Measurements from ENCODE around the gene PTPRT. TPM values are rescaled to one million over a fixed set of nuclear protein-coding genes. Genes with fewer than 3 reads are reported as not detected.
A peak's percentile ranks its signal among the peaks of the same experiment; 100 is the strongest.

PTPRT gene
- total RNA-seq, 1 experiment from 2014 or later = not detected

DNA sequence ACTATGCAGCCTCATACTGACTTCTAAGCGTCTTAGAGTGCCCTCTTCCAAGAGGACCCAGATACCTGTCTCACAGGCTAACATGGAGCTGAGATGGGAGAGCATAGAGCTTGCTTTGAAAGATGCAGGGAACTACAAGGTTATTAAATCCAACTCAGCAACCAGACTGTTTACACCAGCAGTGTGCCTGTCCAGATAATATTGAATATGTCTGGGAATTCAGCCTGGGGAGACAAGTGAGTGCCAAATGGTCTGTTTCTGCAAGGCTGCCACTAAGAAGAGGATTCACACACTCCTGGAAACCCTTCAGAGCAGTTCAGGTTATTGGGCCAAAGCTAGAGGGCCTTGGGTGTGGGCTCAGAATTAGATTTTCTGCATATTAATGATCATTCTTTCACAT, 547.8 kb downstream of the PTPRT start:
- DNase-seq (ENCODE audit: low read depth) = no peak

DNA sequence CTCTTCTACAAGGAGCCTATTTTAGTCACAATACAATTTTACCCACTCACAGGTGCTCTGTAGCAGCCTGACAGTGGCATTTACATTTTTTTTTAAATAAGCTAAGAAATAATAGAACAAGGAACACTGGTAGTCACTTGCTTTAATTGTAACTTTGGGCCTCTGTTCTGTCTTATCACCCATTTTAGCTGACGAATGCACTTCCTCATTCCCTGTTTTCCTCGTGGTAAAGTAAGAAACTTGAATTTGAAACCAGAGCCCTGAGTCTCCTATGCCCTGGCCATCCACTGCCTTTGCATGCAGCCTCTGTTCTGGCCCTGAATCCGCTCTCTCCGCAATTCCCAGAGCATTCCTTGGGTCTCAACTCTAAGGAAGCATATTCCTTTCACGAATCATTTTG, 550.6 kb downstream of the PTPRT start:
- DNase-seq (ENCODE audit: low read depth) = no peak

DNA sequence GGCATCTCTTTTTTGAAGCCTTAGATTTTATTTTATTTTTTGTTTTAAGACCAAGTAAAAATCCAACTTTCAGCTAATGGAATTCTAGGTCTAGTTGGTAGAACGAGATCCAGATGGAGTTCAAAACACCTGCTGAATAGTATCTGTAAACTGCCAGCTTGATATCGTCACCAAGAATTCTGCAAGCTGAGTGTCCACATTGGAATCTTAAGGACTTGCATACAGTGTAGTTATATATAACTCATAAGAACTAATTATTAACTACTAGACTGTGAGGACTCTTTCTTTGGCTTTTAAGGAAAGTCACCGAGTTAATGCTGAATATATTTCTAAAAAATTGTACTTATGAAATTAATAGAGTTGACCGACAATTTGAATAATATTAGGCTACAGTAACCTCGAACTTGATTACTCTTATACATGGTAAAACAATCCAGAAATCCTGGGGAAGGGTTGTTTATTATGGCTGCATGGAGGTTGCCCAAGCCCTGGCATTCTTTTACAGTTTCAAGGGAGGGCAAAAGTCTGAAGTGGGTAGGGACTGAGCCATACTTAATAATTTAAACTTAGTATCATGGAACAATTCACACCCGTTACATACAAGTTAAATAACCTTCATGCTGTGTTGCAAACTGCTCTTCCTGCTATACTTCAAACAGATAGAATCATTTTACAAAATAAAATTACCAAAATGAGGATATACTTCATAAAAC, 553.9 kb downstream of the PTPRT start:
- DNase-seq (ENCODE audit: low read depth) = no peak

DNA sequence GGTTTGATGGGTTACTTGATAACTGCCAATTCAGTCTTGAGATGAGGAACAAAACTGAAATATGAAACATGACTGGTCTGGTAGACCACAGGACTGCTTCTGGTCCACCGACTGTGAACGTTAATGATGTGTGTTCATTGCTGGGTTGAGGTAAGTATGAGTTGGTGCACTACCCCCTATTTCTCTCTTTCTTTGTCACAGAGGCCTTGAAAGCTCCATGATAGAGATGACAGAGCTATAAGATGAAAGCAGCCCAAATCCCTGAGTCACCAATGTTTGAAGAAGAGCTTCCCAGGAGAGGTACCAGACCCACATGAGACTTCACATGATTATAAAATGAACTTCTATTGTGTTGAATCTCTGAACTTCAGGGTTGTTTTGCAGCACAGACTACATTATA, 555.5 kb downstream of the PTPRT start:
- no peak for DNase-seq (ENCODE audit: low read depth)

DNA sequence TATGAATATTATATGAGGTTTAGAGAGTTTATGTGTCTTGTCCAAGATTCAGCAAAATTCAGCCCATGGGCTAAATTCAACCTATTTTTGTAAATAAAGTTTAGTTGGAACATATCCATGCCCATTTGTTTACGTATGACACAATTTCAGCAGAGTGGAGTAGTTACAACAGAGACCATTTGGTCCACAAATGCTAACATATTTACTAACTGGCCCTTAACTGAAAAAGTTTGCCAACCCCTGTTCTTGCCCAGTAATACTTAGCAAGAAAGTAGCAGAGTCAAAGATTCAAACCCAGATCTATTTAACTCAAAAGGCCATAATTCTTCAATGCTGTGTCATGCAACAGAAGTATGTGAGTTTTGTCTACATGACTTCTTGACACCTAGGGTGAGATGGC, 561.0 kb downstream of the PTPRT start:
- DNase-seq (ENCODE audit: low read depth) = no peak

DNA sequence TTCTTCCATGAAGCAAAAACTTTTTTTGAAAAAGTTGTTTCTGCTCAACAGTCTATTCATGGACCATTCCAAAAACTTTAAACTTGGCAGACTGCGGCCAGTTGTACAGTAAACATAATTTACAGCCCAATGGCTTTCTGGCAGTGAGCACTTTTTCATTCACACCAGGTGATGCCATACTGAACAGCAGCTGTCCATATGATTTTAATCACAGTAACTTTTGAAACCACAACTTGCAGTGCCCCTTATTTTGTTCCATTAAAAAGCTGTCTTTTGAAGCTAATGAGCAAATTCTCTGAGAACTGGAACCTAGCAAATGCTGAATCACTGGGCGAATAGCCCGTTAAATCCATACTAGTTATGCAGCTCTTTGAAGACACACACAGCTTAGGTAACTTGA, 576.6 kb downstream of the PTPRT start:
- DNase-seq (ENCODE audit: low read depth) = no peak

DNA sequence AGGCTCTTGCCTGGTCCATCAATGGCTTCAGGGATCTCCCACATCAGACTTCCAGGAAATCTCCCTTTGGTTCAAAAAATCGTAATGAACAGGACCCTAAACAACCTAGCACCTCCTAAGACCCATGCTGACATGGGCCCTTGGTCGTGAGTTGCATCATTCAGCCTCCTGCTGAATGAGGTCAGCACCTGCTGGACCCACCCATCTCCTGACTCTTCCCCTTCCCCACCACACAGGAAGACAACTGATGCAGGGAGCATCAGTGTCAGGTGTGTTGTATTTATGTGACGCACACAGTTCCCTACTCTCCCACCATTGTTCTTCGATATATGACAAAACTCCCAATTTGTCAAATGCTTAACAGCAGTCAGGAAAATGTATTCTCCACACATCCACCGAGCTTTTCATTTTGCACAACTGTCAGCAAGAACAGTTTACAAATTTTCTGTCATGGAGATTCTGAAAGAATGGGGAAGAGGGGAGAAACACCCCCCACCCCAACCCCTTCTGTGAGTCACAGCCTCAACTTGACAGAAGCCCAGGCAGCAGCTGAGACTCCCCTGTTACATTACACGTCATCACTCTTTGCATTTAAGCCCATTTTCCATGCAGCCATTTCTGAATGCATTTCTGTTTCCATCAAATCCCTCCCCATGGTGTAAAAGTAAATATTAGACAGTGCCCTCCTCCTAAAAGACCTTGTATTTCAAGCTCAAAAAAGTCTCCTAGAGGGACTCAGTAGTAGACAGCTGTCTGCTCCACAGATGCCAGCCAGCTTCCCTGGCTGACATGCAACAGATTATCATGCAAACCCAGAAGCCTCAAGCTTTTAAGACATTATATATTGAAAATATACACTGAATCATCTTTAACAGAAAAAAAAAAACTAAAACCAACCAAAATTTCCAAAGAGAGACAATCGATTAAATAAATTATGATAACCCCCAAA, 577.5 kb downstream of the PTPRT start:
- DNase-seq (ENCODE audit: low read depth) = no peak

DNA sequence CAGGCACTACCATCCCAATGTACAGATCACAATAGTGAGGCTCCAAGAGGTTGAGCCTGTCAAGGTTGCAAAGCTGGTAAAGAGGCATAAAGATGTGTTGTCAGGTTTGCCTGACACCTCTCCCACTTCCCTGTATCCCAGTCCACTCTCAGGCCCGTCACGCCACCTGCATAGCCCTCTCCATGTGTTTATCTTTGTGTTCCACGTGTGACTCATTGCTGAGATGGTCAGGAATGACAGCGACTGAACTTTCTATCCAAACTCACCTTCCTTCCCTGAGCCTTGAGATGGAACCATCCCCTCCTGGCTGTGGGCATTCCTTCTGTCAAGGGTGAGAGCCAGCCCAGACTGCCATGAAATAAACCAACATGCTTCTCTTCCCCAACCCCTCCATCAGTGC, 578.3 kb downstream of the PTPRT start:
- DNase-seq (ENCODE audit: low read depth) = no peak

DNA sequence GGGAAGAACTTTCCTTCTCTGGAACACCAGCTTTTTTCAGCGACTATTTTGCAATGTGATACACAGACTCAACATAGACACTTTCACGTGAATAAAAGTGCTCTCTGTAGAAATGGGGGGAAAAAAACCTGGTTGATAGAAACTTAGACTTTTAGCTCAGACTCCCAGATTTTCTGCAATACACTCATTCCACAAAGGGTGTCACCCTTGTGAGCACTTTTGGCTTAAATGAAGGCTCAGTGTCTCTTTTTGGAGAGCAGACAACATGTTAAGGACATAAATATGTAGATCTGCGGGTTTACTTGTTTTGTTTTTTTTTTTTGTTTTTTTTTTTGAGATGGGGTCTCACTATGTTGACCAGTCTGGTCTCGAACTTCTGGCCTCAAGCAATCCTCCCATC, 579.6 kb downstream of the PTPRT start:
- no peak for DNase-seq (ENCODE audit: low read depth)

DNA sequence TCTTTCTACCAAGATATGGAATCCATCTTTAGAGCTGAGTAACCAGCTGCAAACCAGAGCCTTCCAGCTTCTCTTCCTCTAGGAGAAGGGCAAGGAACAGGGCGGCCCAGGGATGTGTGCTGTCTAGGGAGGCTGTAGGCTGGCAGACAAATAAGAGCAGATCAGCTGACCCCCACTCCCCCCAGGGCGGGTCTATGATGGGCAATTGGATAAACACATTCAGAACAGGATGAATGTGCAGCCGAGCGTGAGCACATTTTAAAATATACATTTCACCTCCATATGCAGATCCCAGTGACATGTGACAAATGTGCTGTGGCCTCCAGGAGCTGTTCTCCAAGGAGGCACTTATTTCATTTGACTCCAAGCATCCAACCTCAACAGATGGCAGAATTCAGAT, 580.1 kb downstream of the PTPRT start:
- DNase-seq (ENCODE audit: low read depth) = no peak

DNA sequence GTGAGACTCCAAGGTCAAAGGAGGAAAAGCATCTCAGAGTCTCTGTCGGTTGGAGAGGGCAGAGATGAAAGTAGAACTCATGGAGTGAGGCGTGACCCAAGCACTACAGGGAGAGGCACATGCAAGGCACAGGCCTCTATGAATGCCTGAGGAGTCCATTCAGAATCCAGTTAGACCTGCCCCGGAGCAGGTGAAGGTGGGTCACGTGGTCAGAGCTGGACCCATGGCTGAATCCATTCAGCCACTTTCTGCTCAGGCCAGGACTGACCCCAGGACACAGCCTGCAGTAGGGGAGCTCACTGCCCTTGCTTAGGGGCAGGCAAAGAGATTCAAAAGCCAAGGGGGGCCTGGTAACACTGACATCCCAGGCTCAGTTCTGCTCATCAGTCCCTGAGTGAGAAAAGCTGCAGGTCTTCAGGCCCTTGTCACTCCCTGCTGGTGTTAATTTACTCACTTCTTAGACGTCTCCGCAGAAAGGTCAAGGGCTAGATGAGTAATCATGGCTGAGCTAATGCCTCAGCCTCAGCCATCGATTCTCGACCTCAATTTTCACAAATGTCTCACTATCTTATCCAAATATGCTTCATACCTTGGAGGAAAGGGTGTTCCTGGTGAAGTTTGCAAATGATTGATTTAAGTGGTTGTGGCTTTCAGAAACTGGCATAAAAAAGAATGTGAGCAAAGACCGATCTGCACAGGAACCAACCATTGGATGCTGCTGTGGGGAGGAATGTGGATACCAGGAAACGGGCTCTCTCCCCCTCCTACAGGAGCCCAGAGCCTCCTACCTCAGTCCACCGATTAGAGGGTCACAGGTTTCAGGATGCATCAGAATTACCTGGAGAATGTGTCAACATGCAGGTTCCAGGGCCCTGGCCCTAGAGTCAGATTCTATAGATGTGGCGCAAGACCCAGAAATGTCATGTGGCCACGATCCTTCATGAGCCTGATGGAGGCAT, 584.4 kb downstream of the PTPRT start:
- DNase-seq (ENCODE audit: low read depth) = peak; percentile 2

DNA sequence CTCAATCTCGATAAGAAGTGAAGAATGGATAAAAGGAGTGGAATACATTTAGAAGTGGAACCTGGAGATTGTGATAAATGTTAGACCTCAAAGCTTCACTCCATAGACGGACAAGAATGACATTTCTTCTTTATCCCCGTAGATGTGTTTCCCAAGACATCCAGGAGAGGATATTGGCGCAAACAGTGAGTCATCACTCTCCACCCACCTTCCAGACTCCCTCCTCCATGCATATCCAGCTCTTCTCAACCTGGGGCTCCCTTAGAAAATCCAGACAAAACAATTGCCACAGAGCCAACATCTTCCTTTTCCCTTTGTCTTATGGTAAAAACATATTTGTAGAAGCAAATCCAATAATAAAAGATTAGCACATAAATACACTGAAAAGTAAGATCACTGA, 586.1 kb downstream of the PTPRT start:
- peak; percentile 20 for DNase-seq (ENCODE audit: low read depth)

DNA sequence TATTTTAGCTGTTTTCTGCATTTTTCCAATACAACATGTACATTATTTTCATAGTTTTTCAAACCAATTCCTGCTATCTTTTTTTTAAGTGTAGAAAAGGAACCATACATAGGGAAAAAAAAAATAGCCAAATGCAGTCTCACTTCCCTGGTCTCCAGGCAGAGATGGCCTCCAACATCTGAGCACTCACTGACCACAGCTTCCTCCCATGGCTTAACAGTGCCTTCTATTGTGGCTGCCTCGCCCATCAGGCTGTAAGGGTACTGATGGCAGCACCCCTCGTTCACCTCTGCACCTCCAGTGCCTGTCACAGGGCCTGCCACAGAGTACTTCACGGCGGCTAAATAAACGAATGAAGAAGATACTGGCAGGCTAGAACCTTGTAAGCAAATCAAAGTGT, 591.1 kb downstream of the PTPRT start:
- DNase-seq (ENCODE audit: low read depth) = no peak

DNA sequence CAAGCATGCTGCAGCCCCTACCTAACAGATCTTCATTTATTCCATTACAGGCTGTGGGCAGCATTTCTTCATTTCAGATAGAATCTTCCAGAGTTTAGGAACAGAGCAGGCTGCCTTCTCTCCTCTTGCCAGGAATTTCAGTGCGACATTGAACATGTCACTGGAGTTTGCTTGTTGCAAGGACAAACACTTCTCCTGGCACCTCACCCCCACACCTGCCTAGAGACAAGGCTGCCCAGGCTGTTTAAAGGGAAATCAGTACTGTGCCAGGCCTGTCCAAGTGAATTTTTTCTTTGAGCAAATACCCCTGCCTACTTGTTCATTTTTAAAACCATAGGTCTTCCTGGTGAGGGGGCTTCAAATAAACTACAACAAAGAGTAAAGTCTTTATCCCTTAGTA, 594.1 kb downstream of the PTPRT start:
- DNase-seq (ENCODE audit: low read depth) = no peak

DNA sequence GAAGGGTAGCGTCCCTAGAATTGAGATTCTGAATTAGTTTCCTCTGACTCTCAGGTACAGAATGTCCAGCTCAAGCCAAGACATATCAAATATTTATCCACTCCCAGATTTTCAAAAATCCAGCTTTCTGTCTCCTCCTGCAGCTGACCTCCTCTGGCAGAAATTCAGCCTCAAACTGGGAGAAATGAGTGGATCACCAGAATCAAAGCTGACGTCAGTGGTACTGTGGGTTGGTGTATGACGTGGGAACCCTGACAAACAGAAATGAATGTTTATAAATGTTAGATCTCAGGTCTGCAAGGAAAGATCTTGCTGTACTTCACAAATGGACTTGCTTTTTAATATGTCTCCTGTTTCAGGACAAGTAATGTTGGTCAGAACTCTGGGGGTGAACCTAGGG, 595.0 kb downstream of the PTPRT start:
- DNase-seq (ENCODE audit: low read depth) = no peak

DNA sequence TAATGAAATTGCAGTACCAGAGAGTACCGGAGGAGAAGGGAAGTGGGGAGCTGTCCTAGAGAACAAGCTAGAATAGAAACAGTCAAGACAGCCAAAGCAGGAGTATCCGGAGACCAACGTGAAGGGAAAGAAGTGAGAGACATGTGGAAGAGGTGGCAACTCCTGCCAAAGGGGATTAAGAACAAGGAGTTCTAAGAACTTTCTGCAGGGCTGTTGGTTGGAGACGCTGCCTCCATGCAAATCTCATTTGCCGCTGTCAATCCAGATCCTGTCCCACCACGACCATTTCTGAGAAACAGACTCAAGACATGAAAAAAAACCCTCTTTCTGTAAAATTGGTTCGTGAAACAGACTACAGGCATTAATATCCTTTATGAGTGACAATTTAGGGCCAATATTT, 595.7 kb downstream of the PTPRT start:
- no peak for DNase-seq (ENCODE audit: low read depth)

DNA sequence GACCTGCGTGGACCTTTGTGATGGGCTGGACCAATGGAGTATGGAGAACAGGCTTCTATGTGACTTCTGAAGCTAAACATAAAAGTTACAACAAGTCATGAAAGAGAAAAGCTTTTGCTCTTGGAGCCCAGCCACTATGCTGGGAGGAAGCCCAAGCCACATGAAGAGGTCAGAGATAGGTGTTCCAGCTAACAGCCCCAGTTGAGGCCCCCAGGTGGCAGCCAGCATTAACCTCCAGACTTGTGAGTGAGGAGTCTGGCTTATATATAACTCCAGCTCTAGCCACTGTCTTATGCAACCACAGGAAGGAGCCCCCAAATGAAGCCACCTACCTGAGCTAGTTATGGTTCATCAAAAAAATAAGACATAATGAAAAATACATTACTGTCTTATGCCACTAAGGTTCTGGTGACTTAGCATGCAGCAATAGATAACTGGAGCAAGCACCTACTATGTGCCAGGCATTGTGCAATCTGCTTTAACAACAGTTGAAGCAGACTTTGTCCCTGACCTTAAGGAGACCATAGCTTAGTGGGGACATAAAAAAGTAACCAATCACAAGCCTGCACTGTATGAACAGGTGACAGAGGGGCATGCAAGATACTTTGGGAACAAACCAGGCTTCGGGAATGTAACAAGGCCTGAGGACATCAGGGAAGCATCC, 599.6 kb downstream of the PTPRT start:
- DNase-seq (ENCODE audit: low read depth) = no peak

DNA sequence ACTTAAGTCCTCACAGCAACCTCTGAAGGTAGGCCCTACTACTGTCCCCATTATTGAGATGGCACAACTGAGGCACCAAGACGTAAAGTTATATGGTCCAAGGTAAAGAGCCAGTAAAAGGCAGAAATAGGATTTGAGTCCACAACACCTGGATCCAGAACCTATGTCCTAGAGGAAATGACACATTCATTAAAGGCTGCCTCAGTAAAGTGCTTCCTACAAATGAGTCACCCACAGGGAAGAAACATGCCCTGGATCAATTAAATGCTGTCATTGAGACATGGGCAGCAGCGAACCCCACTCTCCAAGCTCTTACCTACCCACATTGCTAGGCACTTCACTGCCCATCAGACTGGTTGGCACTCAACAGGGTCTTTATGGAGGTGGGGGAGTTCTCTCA, 600.9 kb downstream of the PTPRT start:
- DNase-seq (ENCODE audit: low read depth) = no peak

DNA sequence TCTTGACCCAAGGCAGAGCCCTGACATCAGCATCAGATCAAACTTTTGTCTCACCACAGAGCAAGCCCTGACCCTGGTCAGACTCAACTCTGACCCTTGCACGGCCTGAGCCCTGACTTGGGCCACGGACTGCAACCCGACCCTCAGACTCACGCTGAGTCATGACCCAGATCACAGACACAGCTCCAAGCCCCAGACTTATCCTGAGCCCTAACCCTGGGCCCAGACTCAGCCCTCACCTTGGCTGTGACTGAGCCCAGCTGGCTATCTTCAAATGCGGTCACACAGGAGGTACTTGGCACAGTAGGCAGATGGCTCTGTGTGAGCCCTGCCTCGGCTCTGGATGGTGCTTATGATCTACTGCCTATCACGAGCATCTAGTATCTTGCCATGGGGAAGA, 602.3 kb downstream of the PTPRT start:
- no peak for DNase-seq (ENCODE audit: low read depth)

DNA sequence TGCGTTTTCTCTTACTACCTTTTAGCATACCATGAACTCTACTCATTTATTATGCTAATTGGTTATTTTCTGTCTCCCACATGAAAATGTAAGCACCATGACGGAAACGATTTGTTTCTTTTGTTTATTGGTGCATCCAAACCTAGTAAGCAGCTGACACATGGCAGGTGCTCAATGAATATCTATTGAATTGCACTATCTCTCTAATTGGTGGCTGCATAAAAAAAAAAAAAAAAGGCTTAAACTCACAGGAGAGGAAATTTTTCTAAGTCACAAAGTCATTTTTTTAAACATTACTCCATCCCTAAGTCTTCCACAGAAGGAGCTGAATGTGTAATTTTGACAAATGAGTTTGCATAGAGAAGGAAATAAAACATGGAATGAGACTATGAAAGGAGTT, 608.4 kb downstream of the PTPRT start:
- DNase-seq (ENCODE audit: low read depth) = no peak

DNA sequence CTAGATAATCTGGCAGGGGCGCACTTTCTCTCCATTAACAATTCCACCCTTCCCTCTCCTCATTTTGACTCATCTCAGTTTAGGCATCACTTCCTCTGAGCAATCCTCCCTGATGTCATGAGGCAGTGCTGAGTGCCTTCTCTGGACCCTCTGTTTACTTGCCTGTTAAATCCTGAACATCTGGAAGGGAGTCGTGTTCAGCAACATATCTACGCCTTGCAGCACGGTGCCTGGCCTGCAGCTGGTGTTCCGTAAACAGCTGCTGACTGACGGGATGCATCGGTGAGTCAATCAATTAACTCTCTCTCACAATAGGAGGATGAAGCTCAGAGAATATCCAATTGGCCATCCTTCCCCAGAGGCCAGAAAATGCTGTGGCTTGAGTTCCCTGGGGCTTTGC, 613.5 kb downstream of the PTPRT start:
- peak; percentile 29 for DNase-seq (ENCODE audit: low read depth)
